ENCODE data around the gene CORO2A. TPM values are rescaled to one million over a fixed set of nuclear protein-coding genes. Genes with fewer than 3 reads are reported as not detected.

Gene CORO2A
- total and polyA plus RNA-seq, 2 of the 13 experiments (the other 11 are each of a cell fraction or from before 2014, with no cell fraction given) = 14.4 to 15.3 TPM

- no peak for TF ChIP-seq ELK4 (CRISPR knock-in tag; IDR thresholded peaks at IDR 0.05; ENCODE audit: borderline replicate concordance)
Observed at GRCh38 chr9:98226957-98227356, 34.5 kb upstream of the CORO2A start (continued).

- FAIRE-seq = no peak
- BruUV-seq (replicated peaks) = no TSS peak
- peak overlapping the region in 1 of 3 experiments; percentile 10; a peak in 1 of 6 replicates for H3K4me3 ChIP-seq (replicated peaks in 1 of 3; ENCODE audit: insufficient read depth in 1 of 3, low read depth in 2 of 3, low read length in 3 of 3)
- WGBS (ENCODE audit: low lambda C conversion rate) = 7% methylated on average over 1 of the region's 1 CpG
- H3K4me2 ChIP-seq (ENCODE audit: low read depth, low read length) = peak overlapping the region; percentile 63
- no peaks in the 10 kb centered on the region for H3K9me3 ChIP-seq (ENCODE audit: low read length)
- no peak overlapping the region for H3K9ac ChIP-seq (ENCODE audit: insufficient read depth, low read depth, low read length)
- intact Hi-C loops (cut with micrococcal nuclease; ENCODE audit: unreplicated experiment) (no loop called here), in situ Hi-C loops (cut with HindIII; ENCODE audit: extremely low pct_ligation_motif_present, low pct_unique_long_range_greater_than_20kb) (no loop called here)
- CTCF ChIA-PET (ENCODE audit: low intra/inter-chr PET ratio, low total read pairs) = no interaction called here
- H3K79me2 ChIP-seq (ENCODE audit: insufficient read depth, low read length) = no peaks in the 10 kb centered on the region
- no peaks in the 10 kb centered on the region for H3K27me3 ChIP-seq (ENCODE audit: control insufficient read depth in 1 of 2, insufficient read depth in 2 of 2, low read length in 2 of 2)
- peaks cover 88% of the 10 kb centered on the region for H3K4me1 ChIP-seq (ENCODE audit: insufficient read depth, low read length)
- H3K27ac ChIP-seq (ENCODE audit: extremely low read length, insufficient read depth, low read length) = peak overlapping the region; percentile 92
- ATAC-seq = peak; percentile 4; the same call in 1 of the 3 replicates
- peak; percentile 76 for DNase-seq (ENCODE audit: low spot score)
- no peak overlapping the region for H2AFZ ChIP-seq (ENCODE audit: low read length)
- no peaks in the 10 kb centered on the region for H4K20me1 ChIP-seq (ENCODE audit: insufficient read depth, low read length)
- H3K36me3 ChIP-seq (replicated peaks in 1 of 2; ENCODE audit: control insufficient read depth in 1 of 2, insufficient read depth in 2 of 2, low read length in 2 of 2) = no peaks in the 10 kb centered on the region
- POLR2A ChIA-PET = interaction anchor here (1.4 to 5.2 kb wide), 3 partner anchors 21 to 181 kb away, joined by 3 to 71 read pairs (median 14); partner anchors contain the start of gene TBC1D2
- TF ChIP-seq PHF21A (CRISPR knock-in tag; IDR thresholded peaks at IDR 0.05) (peak; percentile 91), ZNF407 (CRISPR knock-in tag; IDR thresholded peaks at IDR 0.05; ENCODE audit: not compliant biosample characterization) (no peak), HOXD1 (CRISPR knock-in tag; IDR thresholded peaks at IDR 0.05) (no peak), ARID5B (CRISPR knock-in tag; IDR thresholded peaks at IDR 0.05) (peak; percentile 91), POGK (CRISPR knock-in tag; conservative IDR thresholded peaks at IDR 0.05) (0 out of 2 replicates have a peak, but pooled peaks have one; percentile 56)
Observed at GRCh38 chr9:98226516-98226915, 34.1 kb upstream of the CORO2A start.

All from HepG2 (cell line).